ENCODE data around the gene BCAS3.
A peak's percentile ranks its signal among the peaks of the same experiment; 100 is the strongest.

Gene BCAS3

DNA sequence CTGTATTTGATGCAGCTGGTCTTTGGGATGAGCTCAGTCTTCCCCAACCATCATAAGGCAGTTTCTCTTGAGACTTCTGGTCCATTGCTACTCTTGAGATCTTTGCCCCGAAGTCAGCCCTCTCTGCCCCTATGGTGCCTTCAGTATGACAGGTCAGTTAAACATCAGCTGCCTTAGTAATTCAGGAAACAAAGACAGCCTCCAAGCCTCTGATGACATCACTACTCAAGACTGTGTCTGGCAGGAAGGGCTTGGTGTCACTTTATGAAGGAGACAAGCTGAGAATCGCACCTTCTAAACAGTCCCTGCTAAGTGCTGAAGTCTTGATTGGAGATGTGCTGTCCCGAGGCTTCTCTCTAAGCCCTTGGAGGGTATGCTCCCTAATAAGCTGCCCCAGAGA is 617.1 kb downstream of the BCAS3 start:
- peak; percentile 5 for DNase-seq (ENCODE audit: low read depth)
- H3K4me3 ChIP-seq (ENCODE audit: low read depth, low read length), result no peak overlapping the region
- TF ChIP-seq, protein P1, sequence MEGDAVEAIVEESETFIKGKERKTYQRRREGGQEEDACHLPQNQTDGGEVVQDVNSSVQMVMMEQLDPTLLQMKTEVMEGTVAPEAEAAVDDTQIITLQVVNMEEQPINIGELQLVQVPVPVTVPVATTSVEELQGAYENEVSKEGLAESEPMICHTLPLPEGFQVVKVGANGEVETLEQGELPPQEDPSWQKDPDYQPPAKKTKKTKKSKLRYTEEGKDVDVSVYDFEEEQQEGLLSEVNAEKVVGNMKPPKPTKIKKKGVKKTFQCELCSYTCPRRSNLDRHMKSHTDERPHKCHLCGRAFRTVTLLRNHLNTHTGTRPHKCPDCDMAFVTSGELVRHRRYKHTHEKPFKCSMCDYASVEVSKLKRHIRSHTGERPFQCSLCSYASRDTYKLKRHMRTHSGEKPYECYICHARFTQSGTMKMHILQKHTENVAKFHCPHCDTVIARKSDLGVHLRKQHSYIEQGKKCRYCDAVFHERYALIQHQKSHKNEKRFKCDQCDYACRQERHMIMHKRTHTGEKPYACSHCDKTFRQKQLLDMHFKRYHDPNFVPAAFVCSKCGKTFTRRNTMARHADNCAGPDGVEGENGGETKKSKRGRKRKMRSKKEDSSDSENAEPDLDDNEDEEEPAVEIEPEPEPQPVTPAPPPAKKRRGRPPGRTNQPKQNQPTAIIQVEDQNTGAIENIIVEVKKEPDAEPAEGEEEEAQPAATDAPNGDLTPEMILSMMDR (IDR thresholded peaks at IDR 0.05; ENCODE audit: insufficient read depth, low read depth, low read length, missing control alignments), result no peak

DNA sequence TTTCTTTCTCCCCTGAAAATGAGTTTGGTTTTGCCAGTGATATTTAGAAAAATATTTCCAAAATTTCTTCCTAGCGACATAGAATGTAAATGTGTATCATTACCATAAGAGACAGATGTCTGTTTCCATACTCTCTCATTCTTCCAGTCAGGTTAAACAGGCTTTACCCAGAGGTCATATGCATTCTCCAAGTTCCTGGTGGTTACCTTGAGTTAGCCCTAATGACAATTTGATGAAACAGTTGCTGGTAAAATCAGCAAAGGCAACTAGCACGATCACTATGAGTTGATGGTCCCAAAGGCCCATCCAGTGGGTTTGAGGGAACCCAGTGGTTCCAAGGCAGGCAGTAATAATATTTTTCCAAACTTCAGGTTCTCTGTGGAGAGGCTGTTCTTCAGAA is 618.4 kb downstream of the BCAS3 start:
- TF ChIP-seq, protein P1 (IDR thresholded peaks at IDR 0.05; ENCODE audit: insufficient read depth, low read depth, low read length, missing control alignments), result no peak
- no peak overlapping the region for H3K4me3 ChIP-seq (ENCODE audit: low read depth, low read length)
- no peak for DNase-seq (ENCODE audit: low read depth)

DNA sequence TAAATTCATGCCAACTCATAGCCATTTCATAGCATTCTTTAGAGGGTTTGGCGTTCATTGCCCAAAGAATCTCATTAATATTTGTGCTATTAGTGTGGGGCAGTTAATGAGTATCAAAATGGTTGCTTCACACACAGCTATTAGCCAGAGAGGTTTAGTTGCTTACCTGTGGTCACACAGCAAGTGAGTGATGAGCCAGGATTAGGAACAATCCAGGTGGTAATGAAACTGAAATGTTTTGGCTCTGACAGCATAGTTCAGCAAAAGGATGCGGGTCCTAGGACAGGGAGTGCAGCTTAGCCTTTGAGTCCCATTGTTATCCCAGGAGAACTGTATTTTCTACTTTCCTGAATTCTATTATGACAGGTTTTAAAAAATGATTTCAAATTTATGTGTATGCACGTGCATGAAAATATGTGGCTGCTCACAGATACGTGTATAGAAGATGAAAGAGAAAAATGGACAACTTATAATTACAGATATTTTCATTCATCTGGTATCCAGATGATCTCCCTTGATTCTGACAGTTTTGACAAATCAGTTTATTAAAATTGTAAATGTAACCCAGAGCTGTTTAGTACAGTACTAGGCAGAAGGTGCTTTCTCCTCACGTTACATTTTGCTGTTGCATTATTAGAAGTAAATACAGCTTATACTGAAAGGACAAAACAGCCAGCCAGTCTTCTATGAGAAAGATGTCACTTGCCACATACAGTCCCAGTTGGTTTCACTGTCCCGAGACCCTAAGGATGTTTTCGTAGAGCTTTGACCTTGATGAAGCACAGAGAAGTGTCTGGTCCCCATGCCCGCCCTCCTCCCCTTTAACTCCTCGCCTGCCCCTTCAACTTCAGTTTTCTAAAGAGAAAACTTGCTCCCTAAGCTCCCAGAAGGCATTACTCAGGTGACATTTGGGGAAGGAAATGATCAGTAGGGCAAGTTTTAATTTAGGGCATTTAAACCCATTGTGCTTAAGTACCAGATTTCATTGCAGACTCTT is 622.2 kb downstream of the BCAS3 start:
- DNase-seq (ENCODE audit: low read depth), result no peak
- TF ChIP-seq, protein P1 (IDR thresholded peaks at IDR 0.05; ENCODE audit: insufficient read depth, low read depth, low read length, missing control alignments), result no peak

GRCh38 chr17:61302953-61303816 is 625.5 kb downstream of the BCAS3 start:
- TF ChIP-seq, protein P1 (IDR thresholded peaks at IDR 0.05; ENCODE audit: insufficient read depth, low read depth, low read length, missing control alignments), result no peak
- no peak for DNase-seq (ENCODE audit: low read depth)
- H3K4me3 ChIP-seq (ENCODE audit: low read depth, low read length), result no peak overlapping the region

More for the DNA sequence above, 622.2 kb downstream of the BCAS3 start:
- no peak overlapping the region for H3K4me3 ChIP-seq (ENCODE audit: low read depth, low read length)

GRCh38 chr17:61303817-61304096 is 626.1 kb downstream of the BCAS3 start:
- DNase-seq (ENCODE audit: low read depth), result no peak
- TF ChIP-seq, protein P1 (IDR thresholded peaks at IDR 0.05; ENCODE audit: insufficient read depth, low read depth, low read length, missing control alignments), result no peak
- H3K4me3 ChIP-seq (ENCODE audit: low read depth, low read length), result no peak overlapping the region

DNA sequence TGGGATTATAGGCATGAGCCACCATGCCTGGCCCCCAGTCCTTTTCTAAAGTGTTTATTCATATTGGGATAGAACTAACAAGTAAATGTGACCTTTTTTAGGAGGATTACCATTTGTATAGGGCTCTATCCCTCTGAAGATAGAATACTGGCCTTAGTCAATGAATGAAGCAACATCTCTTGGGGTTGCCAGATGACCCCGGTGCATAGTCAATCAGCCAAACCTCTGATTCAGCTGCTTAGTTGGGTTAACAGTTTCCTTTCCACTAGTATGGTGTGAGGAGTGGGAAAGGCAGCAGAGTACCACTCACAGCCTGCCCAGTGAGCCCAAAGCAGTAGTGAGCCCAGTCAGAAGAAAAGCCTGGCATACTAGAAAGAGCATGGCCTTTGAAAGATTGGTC is 627.4 kb downstream of the BCAS3 start:
- TF ChIP-seq, protein P1 (IDR thresholded peaks at IDR 0.05; ENCODE audit: insufficient read depth, low read depth, low read length, missing control alignments), result no peak
- no peak for DNase-seq (ENCODE audit: low read depth)
- H3K4me3 ChIP-seq (ENCODE audit: low read depth, low read length), result no peak overlapping the region

Measured in GM12865 (cell line).